Testis (tissue), 5 donors: ENCODE data around the gene CES1. TPM values are rescaled to one million over a fixed set of nuclear protein-coding genes. Genes with fewer than 3 reads are reported as not detected.

ENCODE experiments used
- DNase-seq: peaks from one replicate; pipeline ENCODE4 v3.0.0-alpha.2; 2019
- H3K27ac ChIP-seq, 2 donors: fragments of 200-600 bp; sonication (generic); one replicate each; pipeline ENCODE4 v1.5.1; 2019
- H3K27me3 ChIP-seq: fragments of 200-600 bp; sonication (generic); one replicate; pipeline ENCODE4 v1.5.1; 2019
- H3K36me3 ChIP-seq: fragments of 200-600 bp; sonication (generic); one replicate; pipeline ENCODE4 v1.5.1; 2017; ENCODE audit warnings: low read depth; ENCODE audit errors: missing control alignments
- H3K4me1 ChIP-seq: fragments of 200-600 bp; sonication (generic); one replicate; pipeline ENCODE4 v1.5.1; 2019
- H3K4me3 ChIP-seq, 2 donors: fragments of 200-600 bp; sonication (generic); one replicate each; pipeline ENCODE4 v1.5.1; 2017 to 2019
- H3K9me3 ChIP-seq: fragments of 200-600 bp; sonication (generic); one replicate; pipeline ENCODE4 v1.5.1; 2017
- POLR2A ChIP-seq: fragments of 450-650 bp; IDR thresholded peaks from one replicate; pipeline ENCODE4 v1.6.1; 2017; ENCODE audit warnings: antibody characterized with exemption, mild to moderate bottlenecking, moderate library complexity
- WGBS, 2 donors: methylation state at CpG; one replicate each; pipeline ENCODE4 v1.1.5; 2018; 5-methylcytosine and 5-hydroxymethylcytosine counted together
- intact Hi-C: fragments of 100-400 bp; cut with DNase I; formaldehyde crosslinking; loops from one replicate; pipeline ENCODE4 v1.15.1; 2023; ENCODE audit warnings: low total_unique reads
- long read RNA-seq, 2 donors: transcript quantifications; one replicate each; lab custom pipeline, GENCODE V29; 2026
- polyA plus RNA-seq: library from polyadenylated mRNA; stranded (reverse); fragments of 350-450 nt; fragmentation: Illumina TruSeq; extraction: RNeasy Lipid Tissue Mini Kit (QIAGEN cat#74804); gene quantifications from one replicate; pipeline ENCODE4 v1.2.3, GENCODE V29; 2014; ENCODE audit warnings: low read depth, low replicate concordance; ENCODE audit not compliant: insufficient read depth
- total RNA-seq, 2 donors: library from RNA; depleted of rRNA; stranded (reverse); fragments of >200 nt; gene quantifications; one replicate each; pipeline ENCODE4 v1.2.3, GENCODE V29; 2016
- TF ChIP-seq, protein P1 (sequence below), 3 experiments: fragments of 450-650 bp in 2 of 3; fragments of 200-600 bp in 1 of 3; sonication (generic) in 1 of 3; IDR thresholded peaks; one replicate each; pipeline ENCODE4 v1.5.1; 2016 to 2019; ENCODE audit warnings: antibody characterized with exemption in 3 of 3, mild to moderate bottlenecking in 2 of 3, moderate library complexity in 1 of 3

The CES1 gene
- total RNA-seq = 1 to 10 TPM; 2.1 to 5.8 TPM
- 18.3 TPM for polyA plus RNA-seq
- long read RNA-seq, donor 1 = 0 reads
- long read RNA-seq, donor 2 = 0 reads

DNA sequence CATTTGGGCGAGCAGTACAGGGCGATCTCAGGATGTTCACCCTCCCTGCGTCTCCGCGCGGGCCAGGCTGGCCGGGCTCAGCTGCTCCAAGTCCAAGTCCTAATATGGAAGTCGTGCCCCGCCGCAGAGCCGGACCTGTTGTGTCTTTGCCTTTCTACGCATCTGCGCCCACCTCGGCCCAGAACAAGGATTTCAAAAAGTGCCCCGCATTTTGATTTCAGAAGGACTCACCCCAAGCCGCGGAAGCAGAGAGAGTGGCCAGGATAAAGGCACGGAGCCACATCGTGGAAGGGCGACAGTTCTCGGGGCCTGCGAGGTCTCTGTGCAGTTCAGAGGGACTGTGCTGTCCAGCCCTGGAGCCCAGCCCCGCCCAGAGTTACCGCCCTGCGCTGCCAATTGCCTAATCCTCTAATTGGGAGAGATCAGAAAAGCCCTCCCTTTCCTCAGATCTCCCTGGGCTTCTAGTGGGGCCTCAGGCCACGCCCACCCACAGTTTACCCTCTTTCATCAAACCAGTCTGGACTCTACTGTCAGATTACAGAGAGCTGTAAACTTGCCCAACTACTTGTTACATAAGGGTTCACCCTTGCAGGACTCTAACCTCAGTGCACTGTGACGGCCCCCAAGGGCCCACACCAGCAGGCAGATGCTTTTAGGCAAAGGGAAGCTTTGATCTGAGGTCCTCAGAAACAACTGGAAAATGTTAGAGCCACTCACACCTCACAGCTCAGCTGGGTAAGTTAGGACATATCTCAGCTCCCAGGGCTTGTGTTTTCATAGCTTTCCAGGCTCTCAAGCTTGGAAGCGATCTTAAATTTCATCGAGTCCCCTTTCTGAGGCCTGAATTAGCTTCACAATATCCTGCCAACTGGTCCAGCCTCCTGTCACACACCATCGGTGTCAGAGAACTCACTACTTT lies at the start of gene CES1:
Gene CES1, minus strand, starts transcription at position 324 of the 919 bp plus-strand sequence. Its CDS starts 41 bp downstream, at position 283.
- DNase-seq = peak; percentile 24
- no peaks in the 10 kb centered on the region for H3K9me3 ChIP-seq
- TF ChIP-seq POLR2A = no peak
- TF ChIP-seq, protein P1, sequence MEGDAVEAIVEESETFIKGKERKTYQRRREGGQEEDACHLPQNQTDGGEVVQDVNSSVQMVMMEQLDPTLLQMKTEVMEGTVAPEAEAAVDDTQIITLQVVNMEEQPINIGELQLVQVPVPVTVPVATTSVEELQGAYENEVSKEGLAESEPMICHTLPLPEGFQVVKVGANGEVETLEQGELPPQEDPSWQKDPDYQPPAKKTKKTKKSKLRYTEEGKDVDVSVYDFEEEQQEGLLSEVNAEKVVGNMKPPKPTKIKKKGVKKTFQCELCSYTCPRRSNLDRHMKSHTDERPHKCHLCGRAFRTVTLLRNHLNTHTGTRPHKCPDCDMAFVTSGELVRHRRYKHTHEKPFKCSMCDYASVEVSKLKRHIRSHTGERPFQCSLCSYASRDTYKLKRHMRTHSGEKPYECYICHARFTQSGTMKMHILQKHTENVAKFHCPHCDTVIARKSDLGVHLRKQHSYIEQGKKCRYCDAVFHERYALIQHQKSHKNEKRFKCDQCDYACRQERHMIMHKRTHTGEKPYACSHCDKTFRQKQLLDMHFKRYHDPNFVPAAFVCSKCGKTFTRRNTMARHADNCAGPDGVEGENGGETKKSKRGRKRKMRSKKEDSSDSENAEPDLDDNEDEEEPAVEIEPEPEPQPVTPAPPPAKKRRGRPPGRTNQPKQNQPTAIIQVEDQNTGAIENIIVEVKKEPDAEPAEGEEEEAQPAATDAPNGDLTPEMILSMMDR (IDR thresholded peaks at IDR 0.05) = no peak
- no peaks in the 10 kb centered on the region for H3K4me1 ChIP-seq
- intact Hi-C loops = no loop called here
- H3K27me3 ChIP-seq = no peaks in the 10 kb centered on the region
- WGBS, 2 donors = 54 to 55% methylated on average over 19 to 30 of the region's 30 CpGs
- no peak within 1 kb of the TSS for H3K27ac ChIP-seq
- H3K4me3 ChIP-seq = peak within 1 kb of the TSS in 1 of 2 donors; percentile 4
- no peaks in the 10 kb centered on the region for H3K36me3 ChIP-seq

DNA sequence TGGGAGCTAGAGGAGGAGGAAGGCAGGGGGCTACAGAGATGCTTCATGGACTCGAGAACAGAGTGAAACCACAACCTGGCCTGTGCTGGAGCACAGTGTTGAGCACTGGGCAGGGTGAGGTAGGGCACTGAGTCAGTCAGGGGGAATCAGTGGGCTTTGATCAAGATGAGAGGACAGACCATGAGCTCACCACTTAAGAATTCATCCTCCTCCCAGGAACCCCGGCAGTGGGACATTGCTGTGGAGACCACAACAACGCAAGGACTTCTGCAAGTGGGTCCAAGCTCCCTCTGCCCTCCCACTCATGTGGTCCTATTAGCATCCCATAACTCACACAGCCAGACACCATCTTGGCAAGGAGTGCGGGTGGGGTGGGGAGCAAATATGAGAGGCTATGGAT lies 44.0 kb upstream of the CES1 start:
- H3K4me3 ChIP-seq = no peak overlapping the region
- intact Hi-C loops = no loop called here
- TF ChIP-seq POLR2A = no peak
- TF ChIP-seq, protein P1 (IDR thresholded peaks at IDR 0.05) = no peak
- H3K27ac ChIP-seq = no peak overlapping the region
- WGBS, 2 donors = 55 to 79% methylated on average over 4 of the region's 4 CpGs
- no peak for DNase-seq
- H3K9me3 ChIP-seq = no peaks in the 10 kb centered on the region
- no peaks in the 10 kb centered on the region for H3K27me3 ChIP-seq
- no peaks in the 10 kb centered on the region for H3K36me3 ChIP-seq
- H3K4me1 ChIP-seq = no peaks in the 10 kb centered on the region

GRCh38 chr16:55875273-55875672 lies 42.4 kb upstream of the CES1 start, which contains the start of gene CES5A:
Gene CES5A, minus strand, starts transcription at chr16:55875373. Its CDS starts 152 bp downstream, at chr16:55875221.
- WGBS, 2 donors = 77 to 90% methylated on average over 2 of the region's 2 CpGs
- Histone ChIP-seq H3K4me1 (no peaks in the 10 kb centered on the region), H3K36me3 (no peaks in the 10 kb centered on the region), H3K27ac (no peak within 1 kb of the TSS), H3K4me3 (no peak within 1 kb of the TSS), H3K9me3 (no peaks in the 10 kb centered on the region), H3K27me3 (no peaks in the 10 kb centered on the region)
- no peak for TF ChIP-seq POLR2A
- TF ChIP-seq, protein P1 (IDR thresholded peaks at IDR 0.05) = no peak
- intact Hi-C loops = no loop called here
- no peak for DNase-seq

DNA sequence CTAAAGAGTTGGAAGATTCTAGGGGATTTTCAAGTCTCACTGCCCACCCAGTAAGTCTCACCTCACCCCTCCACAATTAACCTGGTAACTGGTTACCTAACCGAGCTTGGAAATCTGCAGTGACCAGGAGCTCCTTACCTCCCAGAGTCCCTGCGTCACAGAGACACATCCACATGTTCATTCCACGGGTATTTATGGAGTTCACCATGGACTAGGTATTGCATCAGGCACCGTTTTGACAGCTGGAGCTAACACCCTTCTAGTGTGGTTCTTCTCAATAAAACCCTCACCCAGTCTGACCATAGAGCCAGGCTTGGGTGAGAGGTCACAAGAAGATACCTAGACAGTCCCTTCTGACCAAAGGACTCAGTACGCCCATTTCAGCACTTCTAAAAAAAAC lies 40.2 kb upstream of the CES1 start:
- Histone ChIP-seq H3K9me3 (no peaks in the 10 kb centered on the region), H3K4me1 (no peaks in the 10 kb centered on the region), H3K27me3 (no peaks in the 10 kb centered on the region), H3K4me3 (no peak overlapping the region), H3K27ac (no peak overlapping the region), H3K36me3 (no peaks in the 10 kb centered on the region)
- TF ChIP-seq, protein P1 (IDR thresholded peaks at IDR 0.05) = no peak
- TF ChIP-seq POLR2A = no peak
- no peak for DNase-seq
- intact Hi-C loops = no loop called here
- 87 to 89% methylated on average over 2 to 5 of the region's 5 CpGs for WGBS, 2 donors
